Activated naive CD4-positive, alpha-beta T cell treated with anti-CD3 and anti-CD28 coated beads, Interleukin-2, amount 50 U/mL, for 16 hours (primary cell): ENCODE data around the gene PDLIM3.
"Not testable (repeated sequence)": the region's sequence is repeated elsewhere in the genome, so short reads cannot be mapped to it uniquely, and the experiment has no call there.

Experiments used
- DNase-seq: peaks from one replicate; pipeline ENCODE4 v3.0.0-alpha.2; 2020

The PDLIM3 gene

GRCh38 chr4:185534866-185535611 lies at the start of gene PDLIM3:
Gene PDLIM3, minus strand, starts transcription at chr4:185535507. Its CDS starts 73 bp downstream, at chr4:185535434.
- no peak for DNase-seq

GRCh38 chr4:185583813-185584212 lies 48.5 kb upstream of the PDLIM3 start:
- DNase-seq, result no peak

GRCh38 chr4:185582651-185583400 lies 47.5 kb upstream of the PDLIM3 start:
- no peak for DNase-seq

- no peak for DNase-seq
Observed at GRCh38 chr4:185580699-185581098, 45.4 kb upstream of the PDLIM3 start.

- DNase-seq, result no peak
Observed at GRCh38 chr4:185578284-185578683, 43.0 kb upstream of the PDLIM3 start.

GRCh38 chr4:185576962-185577950 lies 41.9 kb upstream of the PDLIM3 start:
- no peak for DNase-seq

GRCh38 chr4:185576314-185576961 lies 41.1 kb upstream of the PDLIM3 start:
- DNase-seq, result no peak

- no peak for DNase-seq
Observed at GRCh38 chr4:185573651-185574199, 38.4 kb upstream of the PDLIM3 start.

GRCh38 chr4:185570727-185571126 lies 35.4 kb upstream of the PDLIM3 start:
- no peak for DNase-seq

- no peak for DNase-seq
Observed at GRCh38 chr4:185567381-185568376, 32.4 kb upstream of the PDLIM3 start.

GRCh38 chr4:185566972-185567371 lies 31.7 kb upstream of the PDLIM3 start:
- no peak for DNase-seq

- no peak for DNase-seq
Observed at GRCh38 chr4:185566425-185566824, 31.1 kb upstream of the PDLIM3 start.

- no peak for DNase-seq
Observed at GRCh38 chr4:185565696-185566095, 30.4 kb upstream of the PDLIM3 start.

GRCh38 chr4:185564349-185564748 lies 29.0 kb upstream of the PDLIM3 start:
- DNase-seq, result no peak

- no peak for DNase-seq
Observed at GRCh38 chr4:185562531-185562930, 27.2 kb upstream of the PDLIM3 start.

- DNase-seq, result no peak
Observed at GRCh38 chr4:185560316-185560715, 25.0 kb upstream of the PDLIM3 start.

- no peak for DNase-seq
Observed at GRCh38 chr4:185559915-185560281, 24.6 kb upstream of the PDLIM3 start.

- DNase-seq, result not testable (repeated sequence)
Observed at GRCh38 chr4:185559251-185559914, 24.1 kb upstream of the PDLIM3 start.

GRCh38 chr4:185554365-185555126 lies 19.2 kb upstream of the PDLIM3 start:
- no peak for DNase-seq

GRCh38 chr4:185552254-185552653 lies 16.9 kb upstream of the PDLIM3 start:
- no peak for DNase-seq
